Breast epithelium (tissue), 4 donors: ENCODE data around the gene CFLAR. TPM values are rescaled to one million over a fixed set of nuclear protein-coding genes. Genes with fewer than 3 reads are reported as not detected.
A peak's percentile ranks its signal among the peaks of the same experiment; 100 is the strongest.

ENCODE experiments used
- DNase-seq, 2 donors: peaks; one replicate each; pipeline ENCODE4 v3.0.0-alpha.2; 2019; ENCODE audit warnings: low spot score in 2 of 2
- H3K27ac ChIP-seq, 2 donors: fragments of 200-600 bp; sonication (generic) in 1 of 2; one replicate each; pipeline ENCODE4 v1.5.1; 2016 to 2019; ENCODE audit warnings: mild to moderate bottlenecking in 1 of 2
- H3K27me3 ChIP-seq, 2 donors: fragments of 200-600 bp; sonication (generic) in 1 of 2; one replicate each; pipeline versions ENCODE4 v1.5.1 to v1.6.0; 2017 to 2019; ENCODE audit warnings: control low read depth in 1 of 2, mild to moderate bottlenecking in 1 of 2
- H3K36me3 ChIP-seq: fragments of 200-600 bp; one replicate; pipeline ENCODE4 v1.5.1; 2019
- H3K4me1 ChIP-seq, 2 donors: fragments of 200-600 bp; sonication (generic); one replicate each; pipeline ENCODE4 v1.5.1; 2016 to 2019; ENCODE audit warnings: control low read depth in 1 of 2
- H3K4me3 ChIP-seq, 3 donors: fragments of 200-600 bp; sonication (generic); 1 replicate in 2 of 3; 2 replicates in 1 of 3; pipeline ENCODE4 v1.5.1; 2016 to 2019; ENCODE audit warnings: mild to moderate bottlenecking in 3 of 3, moderate library complexity in 2 of 3
- H3K9me3 ChIP-seq, 2 donors: fragments of 200-600 bp; sonication (generic) in 1 of 2; one replicate each; pipeline ENCODE4 v1.5.1; 2016 to 2019; ENCODE audit warnings: control low read depth in 1 of 2
- CTCF ChIP-seq, 3 donors: fragments of 450-650 bp; IDR thresholded peaks; one replicate each; pipeline ENCODE4 v1.5.1; 2016 to 2017; ENCODE audit warnings: antibody characterized with exemption in 3 of 3, mild to moderate bottlenecking in 3 of 3, moderate library complexity in 3 of 3
- POLR2A ChIP-seq: fragments of 450-650 bp; IDR thresholded peaks from one replicate; pipeline ENCODE4 v1.6.1; 2016; ENCODE audit warnings: antibody characterized with exemption, mild to moderate bottlenecking, moderate library complexity
- POLR2AphosphoS5 ChIP-seq, 3 donors: sonication (generic); formaldehyde crosslinking; IDR thresholded peaks; one replicate each; pipeline ENCODE4 v1.6.1; 2017; ENCODE audit warnings: antibody characterized with exemption in 3 of 3
- intact Hi-C: fragments of 100-400 bp; cut with DNase I; formaldehyde crosslinking; loops from one replicate; pipeline ENCODE4 v1.15.1; 2023; ENCODE audit warnings: low total_unique reads
- total RNA-seq, 3 donors: library from RNA; depleted of rRNA; stranded (reverse); fragments of >200 nt; gene quantifications; one replicate each; pipeline ENCODE4 v1.1.0, GENCODE V29; 2016

CFLAR gene
- total RNA-seq, 3 donors from 2014 or later: 180 to 322 (median 207) TPM

GRCh38 chr2:201154615-201155399 lies 38.8 kb downstream of the CFLAR start:
- TF ChIP-seq POLR2A (no peak), POLR2AphosphoS5 (IDR thresholded peaks at IDR 0.05) (no peak), CTCF (IDR thresholded peaks at IDR 0.05) (no peak)
- Histone ChIP-seq H3K9me3 (no peaks in the 10 kb centered on the region), H3K27me3 (no peaks in the 10 kb centered on the region), H3K4me1 (peaks cover 0 to 6% of the 10 kb centered on the region in 2 donors), H3K4me3 (no peak overlapping the region), H3K27ac (no peak overlapping the region), H3K36me3 (peaks cover 6% of the 10 kb centered on the region)
- intact Hi-C loops: no loop called here
- no peak for DNase-seq

GRCh38 chr2:201156036-201156435 lies 40.1 kb downstream of the CFLAR start:
- Histone ChIP-seq H3K9me3 (no peaks in the 10 kb centered on the region), H3K27ac (no peak overlapping the region), H3K4me3 (no peak overlapping the region), H3K36me3 (peaks cover 6% of the 10 kb centered on the region), H3K27me3 (no peaks in the 10 kb centered on the region), H3K4me1 (peaks cover 0 to 6% of the 10 kb centered on the region in 2 donors)
- TF ChIP-seq CTCF (IDR thresholded peaks at IDR 0.05) (no peak), POLR2AphosphoS5 (IDR thresholded peaks at IDR 0.05) (no peak), POLR2A (no peak)
- no peak for DNase-seq
- intact Hi-C loops: no loop called here

- TF ChIP-seq POLR2A (no peak), CTCF (IDR thresholded peaks at IDR 0.05) (no peak), POLR2AphosphoS5 (IDR thresholded peaks at IDR 0.05) (no peak)
- Histone ChIP-seq H3K4me1 (peaks cover 0 to 6% of the 10 kb centered on the region in 2 donors), H3K9me3 (no peaks in the 10 kb centered on the region), H3K27me3 (no peaks in the 10 kb centered on the region), H3K4me3 (no peak overlapping the region), H3K27ac (peak overlapping the region in 1 of 2 donors; percentile 20), H3K36me3 (peaks cover 6% of the 10 kb centered on the region)
- no peak for DNase-seq
- intact Hi-C loops: no loop called here
Observed at GRCh38 chr2:201156640-201157039, 40.7 kb downstream of the CFLAR start.

GRCh38 chr2:201157694-201158093 lies 41.7 kb downstream of the CFLAR start:
- Histone ChIP-seq H3K9me3 (no peaks in the 10 kb centered on the region), H3K36me3 (peaks cover 8% of the 10 kb centered on the region), H3K27me3 (no peaks in the 10 kb centered on the region), H3K4me3 (no peak overlapping the region), H3K4me1 (peaks cover 0 to 6% of the 10 kb centered on the region in 2 donors), H3K27ac (peak overlapping the region; percentile 50 to 60)
- intact Hi-C loops: no loop called here
- no peak for DNase-seq
- TF ChIP-seq POLR2A (no peak), CTCF (IDR thresholded peaks at IDR 0.05) (no peak), POLR2AphosphoS5 (IDR thresholded peaks at IDR 0.05) (no peak)

GRCh38 chr2:201158111-201158929 lies 42.4 kb downstream of the CFLAR start:
- Histone ChIP-seq H3K36me3 (peaks cover 14% of the 10 kb centered on the region), H3K4me1 (peaks cover 0 to 6% of the 10 kb centered on the region in 2 donors), H3K27ac (peak overlapping the region; percentile 50 to 60), H3K4me3 (no peak overlapping the region), H3K9me3 (no peaks in the 10 kb centered on the region), H3K27me3 (no peaks in the 10 kb centered on the region)
- peak; percentile 31 to 55 (median 48) for TF ChIP-seq CTCF (IDR thresholded peaks at IDR 0.05)
- TF ChIP-seq POLR2AphosphoS5 (IDR thresholded peaks at IDR 0.05): peak in 2 of 3 donors; percentile 26 to 39
- TF ChIP-seq POLR2A: no peak
- intact Hi-C loops: no loop called here
- peak in 1 of 2 donors; percentile 31 for DNase-seq
